K562 (cell line): ENCODE results near the gene NR3C1. TPM values are rescaled to one million over a fixed set of nuclear protein-coding genes. Genes with fewer than 3 reads are reported as not detected.

Experiments used
- ATAC-seq: fragments of 200-7000 bp; cut with Tn5 transposase; 3 replicates; pipeline ENCODE4 v1.9.1; 2020; ENCODE audit warnings: moderate library complexity
- BruUV-seq: library from RNA; stranded (reverse); fragments of 400-500 nt; replicated peaks from 2 replicates; lab custom pipeline; 2021; lab: Mats Ljungman, UMichigan
- CTCF ChIA-PET: fragments of 300-600 bp; formaldehyde crosslinking; extraction: SDS; loops from one replicate; lab custom pipeline; 2021; ENCODE audit warnings: low intra/inter-chr PET ratio; lab: Yijun Ruan, JAX
- POLR2A ChIA-PET: fragments of 300-600, 350-650 bp; sonication (Branson Sonifier 250); formaldehyde crosslinking; extraction: SDS; loops from one replicate; lab custom pipeline; 2021; ENCODE audit warnings: antibody characterized with exemption, inconsistent platforms; lab: Yijun Ruan, JAX
- DNase-seq, 4 experiments: peaks; one replicate each; pipeline versions ENCODE4 v3.0.0 to v3.0.0-alpha.2; 2011 to 2018; ENCODE audit warnings: low spot score in 3 of 4, mixed read lengths in 3 of 4; ENCODE audit errors: extremely low read depth in 1 of 4
- FAIRE-seq: peaks from 2 replicates; lab custom pipeline; 2011; peaks lifted over from hg19 to GRCh38; lab: Jason Lieb, UNC
- H2AFZ ChIP-seq: 2 replicates; pipeline ENCODE4 v1.6.0; 2011; ENCODE audit warnings: low read depth, low read length, control low read depth, inconsistent platforms
- H3K27ac ChIP-seq: fragments of 200-600 bp; 3 replicates; pipeline ENCODE4 v1.8.0; 2011; ENCODE audit warnings: low read depth, mild to moderate bottlenecking, control low read depth, inconsistent platforms, low read length, moderate library complexity, mixed read lengths; ENCODE audit errors: extremely low read depth
- H3K27me3 ChIP-seq, 2 experiments: fragments of 300-600 bp in 1 of 2; 2 replicates in 1 of 2; 3 replicates in 1 of 2; pipeline versions ENCODE4 v1.6.0 to v1.8.0; 2011; ENCODE audit warnings: inconsistent platforms in 2 of 2, low read length in 2 of 2, mild to moderate bottlenecking in 1 of 2, mixed read lengths in 1 of 2, moderate library complexity in 1 of 2; ENCODE audit not compliant: control insufficient read depth in 2 of 2, insufficient read depth in 2 of 2
- H3K36me3 ChIP-seq: fragments of 300-600 bp; 3 replicates; pipeline ENCODE4 v1.8.0; 2011; ENCODE audit warnings: mild to moderate bottlenecking, low read length, inconsistent platforms; ENCODE audit not compliant: control insufficient read depth, insufficient read depth
- H3K4me1 ChIP-seq, 2 experiments: fragments of 200-600 bp in 1 of 2; replicated peaks in 1 of 2; 2 replicates in 1 of 2; 3 replicates in 1 of 2; pipeline versions ENCODE4 v1.5.1 to v1.8.0; 2011; ENCODE audit warnings: inconsistent platforms in 2 of 2, low read length in 2 of 2, mild to moderate bottlenecking in 1 of 2, mixed read lengths in 1 of 2, moderate library complexity in 1 of 2; ENCODE audit not compliant: control insufficient read depth in 2 of 2, insufficient read depth in 2 of 2
- H3K4me2 ChIP-seq: 2 replicates; pipeline ENCODE4 v1.6.1; 2011; ENCODE audit warnings: low read length, control low read depth, inconsistent platforms, mixed read lengths; ENCODE audit not compliant: insufficient read depth
- H3K4me3 ChIP-seq: fragments of 200-600 bp; sonication (generic), shearing (Covaris generic); 2 replicates; pipeline ENCODE4 v1.5.1; 2016; ENCODE audit warnings: control low read depth, inconsistent platforms
- H3K79me2 ChIP-seq: fragments of 200-600 bp; 3 replicates; pipeline ENCODE4 v1.8.0; 2011; ENCODE audit warnings: low read length, inconsistent platforms; ENCODE audit not compliant: control insufficient read depth, insufficient read depth
- H3K9ac ChIP-seq, 2 experiments: 2 replicates each; pipeline versions ENCODE4 v1.6.0 to v1.6.1; 2011; ENCODE audit warnings: low read depth in 2 of 2, low read length in 2 of 2, control low read depth in 1 of 2, inconsistent platforms in 1 of 2, mild to moderate bottlenecking in 1 of 2, mixed read lengths in 1 of 2; ENCODE audit not compliant: insufficient read depth in 1 of 2
- H3K9me1 ChIP-seq: one replicate; pipeline ENCODE4 v1.6.0; 2011; ENCODE audit warnings: inconsistent platforms, mild to moderate bottlenecking, low read length, moderate library complexity; ENCODE audit not compliant: control insufficient read depth, insufficient read depth
- H3K9me3 ChIP-seq: replicated peaks from 2 replicates; pipeline ENCODE4 v1.5.1; 2011; ENCODE audit warnings: low read depth, low read length, inconsistent platforms; ENCODE audit not compliant: control insufficient read depth, insufficient read depth
- H4K20me1 ChIP-seq: replicated peaks from 2 replicates; pipeline ENCODE4 v1.6.1; 2011; ENCODE audit warnings: low read length, inconsistent platforms, mixed read lengths; ENCODE audit not compliant: control insufficient read depth, insufficient read depth
- ARNT ChIP-seq, 2 experiments: fragments of 450-650 bp; IDR thresholded peaks; 2 replicates each; pipeline ENCODE4 v1.6.1; 2016; ENCODE audit warnings: mild to moderate bottlenecking in 1 of 2
- CBX3 ChIP-seq, 2 experiments: IDR thresholded peaks; 1 replicate in 1 of 2; 2 replicates in 1 of 2; pipeline ENCODE4 v1.6.1; 2012; ENCODE audit warnings: inconsistent platforms in 2 of 2, low read length in 2 of 2, borderline replicate concordance in 1 of 2, control low read depth in 1 of 2
- CBX5 ChIP-seq: IDR thresholded peaks from 2 replicates; pipeline ENCODE4 v1.6.1; 2014; ENCODE audit warnings: low read depth, borderline replicate concordance
- EHMT2 ChIP-seq: fragments of 450-650 bp; IDR thresholded peaks from 2 replicates; pipeline ENCODE4 v1.6.1; 2018; ENCODE audit warnings: antibody characterized with exemption
- MEF2A ChIP-seq: IDR thresholded peaks from 2 replicates; pipeline ENCODE4 v1.6.1; 2011; ENCODE audit warnings: low read depth, mild to moderate bottlenecking, low read length, moderate library complexity; ENCODE audit not compliant: control insufficient read depth
- MYNN ChIP-seq, 2 experiments: sonication (generic); formaldehyde crosslinking in 1 of 2; IDR thresholded peaks; 2 replicates each; pipeline versions ENCODE4 v1.5.0 to v1.6.1; 2016 to 2020; ENCODE audit warnings: antibody characterized with exemption in 1 of 2, missing genetic modification reagents in 1 of 2
- NCOA6 ChIP-seq: fragments of 450-650 bp; IDR thresholded peaks from 2 replicates; pipeline ENCODE4 v1.6.1; 2017; ENCODE audit warnings: mild to moderate bottlenecking
- PML ChIP-seq: IDR thresholded peaks from 2 replicates; pipeline ENCODE4 v1.6.1; 2012; ENCODE audit warnings: low read length, inconsistent platforms
- SRSF9 ChIP-seq: fragments of 200-400 bp; formaldehyde crosslinking; IDR thresholded peaks from 2 replicates; pipeline ENCODE4 v1.6.1; 2017; ENCODE audit warnings: low read depth, low read length, borderline replicate concordance
- TRIM24 ChIP-seq, 2 experiments: fragments of 450-650 bp; IDR thresholded peaks; 2 replicates each; pipeline ENCODE4 v1.6.1; 2016
- TRIM28 ChIP-seq: fragments of 450-650 bp; IDR thresholded peaks from 2 replicates; pipeline ENCODE4 v1.6.1; 2017
- ZNF212 ChIP-seq: fragments of 450-650 bp; formaldehyde crosslinking; IDR thresholded peaks from 2 replicates; pipeline ENCODE4 v1.4.0; 2020; ENCODE audit warnings: mild to moderate bottlenecking
- ZNF707 ChIP-seq: fragments of 250-450 bp; sonication (Bioruptor Pico); conservative IDR thresholded peaks from 2 replicates; pipeline ENCODE4 v1.8.0; 2022; ENCODE audit warnings: inconsistent platforms, mild to moderate bottlenecking, moderate library complexity
- ZNF76 ChIP-seq: fragments of 250-450 bp; sonication (Bioruptor Pico); IDR thresholded peaks from 2 replicates; pipeline ENCODE4 v1.4.0; 2020; ENCODE audit warnings: mild to moderate bottlenecking, moderate library complexity, borderline replicate concordance
- WGBS: fragments of 100-300 bp; shearing (Covaris generic); methylation state at CpG from one replicate; pipeline ENCODE4 v1.1.6; 2016; ENCODE audit warnings: low coverage, mixed read lengths; ENCODE audit not compliant: insufficient coverage; ENCODE audit errors: missing lambda C conversion rate; 5-methylcytosine and 5-hydroxymethylcytosine counted together
- in situ Hi-C: fragments of 300-500 bp; cut with MboI; formaldehyde crosslinking; loops from 4 replicates; pipeline ENCODE4 v1.15.0; 2018; ENCODE audit warnings: inconsistent platforms, mixed read lengths
- intact Hi-C: fragments of 100-400 bp; cut with micrococcal nuclease; formaldehyde crosslinking; loops from 2 replicates; pipeline ENCODE4 v1.14.2; 2022
- polyA plus RNA-seq, 8 experiments: library from polyadenylated mRNA; depleted of rRNA in 4 of 8; stranded (reverse) in 5 of 8; unstranded in 3 of 8; fragments of >200 nt; fragmentation: Nextera tagmentation in 2 of 8; fragmentation: Illumina TruSeq in 1 of 8; extraction: Ambion mirVana in 2 of 8; extraction: Trizol in 1 of 8; gene quantifications; 2 replicates each; pipeline versions ENCODE4 v1.2.1 to v1.2.3, GENCODE V29; 2011 to 2014; ENCODE audit warnings: inconsistent platforms in 1 of 8, missing spikeins in 1 of 8
- total RNA-seq, 7 experiments: library from RNA; depleted of rRNA in 6 of 7; stranded (reverse); fragments of >200 nt in 6 of 7; fragmentation: Illumina TruSeq in 2 of 7; extraction: Trizol in 2 of 7; gene quantifications; 2 replicates each; pipeline versions ENCODE4 v1.2.1 to v1.2.3, GENCODE V29; 2011 to 2021; ENCODE audit warnings: low replicate concordance in 1 of 7
- TF ChIP-seq, protein P1 (sequence below): sonication (generic); formaldehyde crosslinking; IDR thresholded peaks from 2 replicates; pipeline ENCODE4 v1.4.0; 2020; ENCODE audit warnings: mild to moderate bottlenecking, missing genetic modification reagents
- TF ChIP-seq, protein P2 (sequence below), 2 experiments: fragments of 450-650 bp in 1 of 2; IDR thresholded peaks; 2 replicates each; pipeline ENCODE4 v1.6.1; 2011 to 2017; ENCODE audit warnings: low read depth in 2 of 2, antibody characterized with exemption in 1 of 2, borderline replicate concordance in 1 of 2, low read length in 1 of 2, mild to moderate bottlenecking in 1 of 2, mixed read lengths in 1 of 2; ENCODE audit not compliant: control insufficient read depth in 1 of 2
- TF ChIP-seq, protein P3 (sequence below): fragments of 450-650 bp; IDR thresholded peaks from 2 replicates; pipeline ENCODE4 v1.6.1; 2018; ENCODE audit warnings: mild to moderate bottlenecking, low read depth; ENCODE audit not compliant: partially characterized antibody

Gene NR3C1
- total and polyA plus RNA-seq, 9 of the 15 experiments (the other 6 are each of a cell fraction or from before 2014, with no cell fraction given) = 8.2 to 36.0 (median 15.0) TPM

DNA sequence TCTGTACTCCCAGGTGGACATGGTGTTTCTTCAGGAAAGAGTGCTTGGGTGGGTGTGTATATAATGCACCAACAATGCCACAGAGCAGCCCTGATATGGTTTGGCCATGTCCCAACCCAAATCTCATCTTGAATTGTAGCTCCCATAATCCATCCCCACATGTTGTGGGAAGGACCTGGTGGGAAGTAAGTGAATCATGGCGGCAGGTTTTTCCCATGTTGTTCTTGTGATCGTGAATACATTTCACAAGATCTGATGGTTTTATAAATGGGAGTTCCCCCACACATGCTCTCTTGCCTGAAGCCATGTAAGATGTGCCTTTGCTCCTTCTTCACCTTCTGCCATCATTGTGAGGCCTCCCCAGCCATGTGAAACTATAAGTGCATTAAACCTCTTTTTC, 158.5 kb downstream of the NR3C1 start:
- intact Hi-C loops = no loop called here
- no peaks in the 10 kb centered on the region for H4K20me1 ChIP-seq
- no peaks in the 10 kb centered on the region for H3K27me3 ChIP-seq
- H3K4me2 ChIP-seq = no peak overlapping the region; the same call in 1 of the 2 replicates
- BruUV-seq = no TSS peak
- H3K27ac ChIP-seq = 0 out of 3 replicates have a peak overlapping the region, but pooled peaks have one; percentile 34
- H3K36me3 ChIP-seq = no peaks in the 10 kb centered on the region
- no peak overlapping the region for H3K4me3 ChIP-seq
- no peaks in the 10 kb centered on the region for H3K79me2 ChIP-seq
- H3K4me1 ChIP-seq = peaks cover 27 to 52% of the 10 kb centered on the region in 2 experiments
- DNase-seq (no peak), ATAC-seq (no peak), FAIRE-seq (no peak)
- in situ Hi-C loops = no loop called here
- no peaks in the 10 kb centered on the region for H3K9me1 ChIP-seq
- H2AFZ ChIP-seq = 0 out of 2 replicates have a peak overlapping the region, but pooled peaks have one; percentile 78
- peaks cover 7% of the 10 kb centered on the region for H3K9me3 ChIP-seq
- ChIA-PET POLR2A (no interaction called here), CTCF (no interaction called here)
- H3K9ac ChIP-seq = no peak overlapping the region
- 93% methylated on average over 2 of the region's 2 CpGs for WGBS
- TF ChIP-seq CBX5 (no peak), ARNT (IDR thresholded peaks at IDR 0.05) (no peak), NCOA6 (no peak), MYNN (IDR thresholded peaks at IDR 0.05) (no peak), MYNN (CRISPR knock-in tag; IDR thresholded peaks at IDR 0.05) (no peak), ZNF707 (CRISPR knock-in tag) (no peak), MEF2A (no peak), CBX3 (IDR thresholded peaks at IDR 0.05; ENCODE audit: borderline replicate concordance in 1 of 2, low read length in 2 of 2) (peak in 1 of 2 experiments; percentile 66; a peak in 1 of 3 replicates), TRIM24 (IDR thresholded peaks at IDR 0.05) (peak; percentile 30 to 67; a peak in 1 of 4 replicates), EHMT2 (0 out of 2 replicates have a peak, but pooled peaks have one; percentile 25), ZNF76 (CRISPR knock-in tag) (no peak), PML (no peak), TRIM28 (peak; percentile 53; the same call in 1 of the 2 replicates), SRSF9 (no peak), ZNF212 (CRISPR knock-in tag) (no peak)
- TF ChIP-seq, protein P1, sequence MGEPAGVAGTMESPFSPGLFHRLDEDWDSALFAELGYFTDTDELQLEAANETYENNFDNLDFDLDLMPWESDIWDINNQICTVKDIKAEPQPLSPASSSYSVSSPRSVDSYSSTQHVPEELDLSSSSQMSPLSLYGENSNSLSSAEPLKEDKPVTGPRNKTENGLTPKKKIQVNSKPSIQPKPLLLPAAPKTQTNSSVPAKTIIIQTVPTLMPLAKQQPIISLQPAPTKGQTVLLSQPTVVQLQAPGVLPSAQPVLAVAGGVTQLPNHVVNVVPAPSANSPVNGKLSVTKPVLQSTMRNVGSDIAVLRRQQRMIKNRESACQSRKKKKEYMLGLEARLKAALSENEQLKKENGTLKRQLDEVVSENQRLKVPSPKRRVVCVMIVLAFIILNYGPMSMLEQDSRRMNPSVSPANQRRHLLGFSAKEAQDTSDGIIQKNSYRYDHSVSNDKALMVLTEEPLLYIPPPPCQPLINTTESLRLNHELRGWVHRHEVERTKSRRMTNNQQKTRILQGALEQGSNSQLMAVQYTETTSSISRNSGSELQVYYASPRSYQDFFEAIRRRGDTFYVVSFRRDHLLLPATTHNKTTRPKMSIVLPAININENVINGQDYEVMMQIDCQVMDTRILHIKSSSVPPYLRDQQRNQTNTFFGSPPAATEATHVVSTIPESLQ = no peak
- TF ChIP-seq, protein P2, sequence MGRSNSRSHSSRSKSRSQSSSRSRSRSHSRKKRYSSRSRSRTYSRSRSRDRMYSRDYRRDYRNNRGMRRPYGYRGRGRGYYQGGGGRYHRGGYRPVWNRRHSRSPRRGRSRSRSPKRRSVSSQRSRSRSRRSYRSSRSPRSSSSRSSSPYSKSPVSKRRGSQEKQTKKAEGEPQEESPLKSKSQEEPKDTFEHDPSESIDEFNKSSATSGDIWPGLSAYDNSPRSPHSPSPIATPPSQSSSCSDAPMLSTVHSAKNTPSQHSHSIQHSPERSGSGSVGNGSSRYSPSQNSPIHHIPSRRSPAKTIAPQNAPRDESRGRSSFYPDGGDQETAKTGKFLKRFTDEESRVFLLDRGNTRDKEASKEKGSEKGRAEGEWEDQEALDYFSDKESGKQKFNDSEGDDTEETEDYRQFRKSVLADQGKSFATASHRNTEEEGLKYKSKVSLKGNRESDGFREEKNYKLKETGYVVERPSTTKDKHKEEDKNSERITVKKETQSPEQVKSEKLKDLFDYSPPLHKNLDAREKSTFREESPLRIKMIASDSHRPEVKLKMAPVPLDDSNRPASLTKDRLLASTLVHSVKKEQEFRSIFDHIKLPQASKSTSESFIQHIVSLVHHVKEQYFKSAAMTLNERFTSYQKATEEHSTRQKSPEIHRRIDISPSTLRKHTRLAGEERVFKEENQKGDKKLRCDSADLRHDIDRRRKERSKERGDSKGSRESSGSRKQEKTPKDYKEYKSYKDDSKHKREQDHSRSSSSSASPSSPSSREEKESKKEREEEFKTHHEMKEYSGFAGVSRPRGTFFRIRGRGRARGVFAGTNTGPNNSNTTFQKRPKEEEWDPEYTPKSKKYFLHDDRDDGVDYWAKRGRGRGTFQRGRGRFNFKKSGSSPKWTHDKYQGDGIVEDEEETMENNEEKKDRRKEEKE (IDR thresholded peaks at IDR 0.05; ENCODE audit: borderline replicate concordance in 1 of 2, control insufficient read depth in 1 of 2, low read depth in 2 of 2, low read length in 1 of 2) = no peak
- TF ChIP-seq, protein P3, sequence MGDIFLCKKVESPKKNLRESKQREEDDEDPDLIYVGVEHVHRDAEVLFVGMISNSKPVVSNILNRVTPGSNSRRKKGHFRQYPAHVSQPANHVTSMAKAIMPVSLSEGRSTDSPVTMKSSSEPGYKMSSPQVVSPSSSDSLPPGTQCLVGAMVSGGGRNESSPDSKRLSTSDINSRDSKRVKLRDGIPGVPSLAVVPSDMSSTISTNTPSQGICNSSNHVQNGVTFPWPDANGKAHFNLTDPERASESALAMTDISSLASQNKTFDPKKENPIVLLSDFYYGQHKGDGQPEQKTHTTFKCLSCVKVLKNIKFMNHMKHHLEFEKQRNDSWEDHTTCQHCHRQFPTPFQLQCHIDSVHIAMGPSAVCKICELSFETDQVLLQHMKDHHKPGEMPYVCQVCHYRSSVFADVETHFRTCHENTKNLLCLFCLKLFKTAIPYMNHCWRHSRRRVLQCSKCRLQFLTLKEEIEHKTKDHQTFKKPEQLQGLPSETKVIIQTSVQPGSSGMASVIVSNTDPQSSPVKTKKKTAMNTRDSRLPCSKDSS = peak; percentile 21
